Activated naive CD8-positive, alpha-beta T cell (primary cell): Measurements from ENCODE around the gene GPM6B.

ENCODE experiments used
- H3K27ac Mint-ChIP-seq: one replicate; pipeline ENCODE4 v1.8.0; 2021; ENCODE audit warnings: mixed read lengths
- H3K27me3 Mint-ChIP-seq: one replicate; pipeline ENCODE4 v1.8.0; 2021; ENCODE audit warnings: mixed read lengths
- H3K36me3 Mint-ChIP-seq: one replicate; pipeline ENCODE4 v1.8.0; 2021; ENCODE audit warnings: mixed read lengths
- H3K4me1 Mint-ChIP-seq: one replicate; pipeline ENCODE4 v1.8.0; 2021; ENCODE audit warnings: low read depth, mixed read lengths
- H3K4me3 Mint-ChIP-seq: one replicate; pipeline ENCODE4 v1.8.0; 2021; ENCODE audit warnings: mild to moderate bottlenecking, mixed read lengths
- H3K9me3 Mint-ChIP-seq: one replicate; pipeline ENCODE4 v1.8.0; 2021; ENCODE audit warnings: low read depth, mixed read lengths

GPM6B gene

DNA sequence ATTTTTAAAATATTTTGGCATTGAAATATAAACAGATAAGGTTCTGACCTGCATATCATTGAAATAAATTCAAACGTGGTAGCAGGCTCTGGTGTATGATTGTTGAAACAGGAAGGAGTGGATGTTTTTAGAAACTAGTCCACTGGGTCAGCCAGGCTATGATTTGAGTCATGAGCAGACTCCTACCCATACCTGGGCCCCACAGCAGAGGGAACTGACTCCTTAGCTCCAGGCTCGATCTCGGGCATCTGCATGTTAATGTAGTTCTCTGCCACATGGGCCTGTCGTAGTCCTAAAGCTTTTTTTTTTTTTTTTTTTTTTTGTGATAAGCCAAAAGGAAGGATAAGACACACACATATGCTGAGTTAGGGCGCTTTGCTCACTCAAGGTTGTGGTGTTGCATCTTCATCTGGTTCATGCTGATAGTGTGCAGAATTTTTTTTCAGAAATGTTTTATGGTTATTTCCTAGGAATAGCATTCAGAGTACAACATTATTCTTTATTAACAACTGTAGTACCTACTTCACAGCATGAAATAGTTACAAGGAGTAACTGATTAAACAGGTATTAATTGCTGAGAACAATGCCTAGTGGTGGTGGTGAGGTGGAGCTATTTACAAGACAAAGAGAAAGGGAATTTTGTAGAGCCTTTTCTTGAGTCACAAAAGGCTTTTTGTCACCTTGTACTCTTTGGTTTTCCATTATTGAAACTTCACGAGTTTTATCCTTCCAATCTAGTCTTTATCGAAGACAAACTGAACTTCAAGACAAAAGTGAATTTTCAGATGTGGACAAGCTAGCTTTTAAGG lies 55.1 kb downstream of the GPM6B start:
- no peak overlapping the region for H3K27ac Mint-ChIP-seq
- H3K4me3 Mint-ChIP-seq = no peak overlapping the region
- peaks cover 8% of the 10 kb centered on the region for H3K36me3 Mint-ChIP-seq
- H3K4me1 Mint-ChIP-seq = peaks cover 2% of the 10 kb centered on the region
- no peaks in the 10 kb centered on the region for H3K9me3 Mint-ChIP-seq
- H3K27me3 Mint-ChIP-seq = no peaks in the 10 kb centered on the region

DNA sequence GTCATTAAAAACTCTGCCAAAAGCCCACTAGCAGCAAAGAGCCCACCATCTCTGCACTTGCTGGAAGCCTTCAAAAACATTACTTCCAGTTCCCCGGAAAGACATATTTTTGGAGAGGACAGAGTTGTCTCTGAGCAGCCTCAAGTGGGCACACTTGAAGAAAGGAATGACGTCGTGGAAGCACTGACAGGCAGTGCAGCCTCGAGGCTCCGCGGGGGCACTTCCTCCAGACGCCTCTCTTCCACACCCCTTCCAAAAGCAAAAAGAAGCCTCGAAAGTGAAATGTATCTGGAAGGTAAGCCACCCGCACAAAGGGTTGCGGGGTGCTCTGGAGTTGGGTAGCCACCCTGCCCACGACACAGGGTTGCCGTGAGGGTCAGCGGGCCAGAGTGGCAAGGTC lies 56.5 kb downstream of the GPM6B start:
- peaks cover 8% of the 10 kb centered on the region for H3K36me3 Mint-ChIP-seq
- no peak overlapping the region for H3K27ac Mint-ChIP-seq
- H3K9me3 Mint-ChIP-seq = no peaks in the 10 kb centered on the region
- H3K4me1 Mint-ChIP-seq = peaks cover 2% of the 10 kb centered on the region
- no peaks in the 10 kb centered on the region for H3K27me3 Mint-ChIP-seq
- no peak overlapping the region for H3K4me3 Mint-ChIP-seq

DNA sequence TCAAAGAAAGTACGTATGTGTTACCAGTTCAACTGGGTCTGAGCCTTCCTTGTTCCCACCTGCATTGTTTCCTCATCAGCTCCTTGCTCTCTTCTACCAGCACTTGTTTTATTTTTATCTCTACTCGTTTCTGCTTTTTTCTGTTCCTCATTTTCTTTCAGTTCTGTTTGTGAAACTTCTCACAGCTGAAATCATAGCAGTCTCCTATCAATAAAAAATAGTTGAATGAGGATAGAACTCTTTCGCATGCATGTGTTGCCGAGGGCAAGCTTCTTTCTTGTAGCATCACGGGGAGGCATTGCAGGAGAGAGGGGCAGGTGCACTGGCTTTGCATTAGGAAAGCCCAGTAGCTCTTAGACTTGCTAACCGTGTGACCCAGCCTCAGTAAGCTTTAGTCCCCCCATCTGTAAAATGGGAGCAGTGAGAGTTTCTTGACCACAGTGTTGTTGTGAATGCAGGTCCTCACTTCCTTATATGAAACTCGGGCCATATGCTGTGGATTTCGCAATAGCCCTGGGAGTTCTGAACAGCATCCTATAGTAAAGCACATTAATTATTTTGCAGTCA lies 57.7 kb downstream of the GPM6B start:
- H3K36me3 Mint-ChIP-seq = peaks cover 8% of the 10 kb centered on the region
- peak overlapping the region; percentile 22 for H3K27ac Mint-ChIP-seq
- H3K27me3 Mint-ChIP-seq = no peaks in the 10 kb centered on the region
- H3K4me1 Mint-ChIP-seq = peaks cover 11% of the 10 kb centered on the region
- no peak overlapping the region for H3K4me3 Mint-ChIP-seq
- H3K9me3 Mint-ChIP-seq = no peaks in the 10 kb centered on the region

DNA sequence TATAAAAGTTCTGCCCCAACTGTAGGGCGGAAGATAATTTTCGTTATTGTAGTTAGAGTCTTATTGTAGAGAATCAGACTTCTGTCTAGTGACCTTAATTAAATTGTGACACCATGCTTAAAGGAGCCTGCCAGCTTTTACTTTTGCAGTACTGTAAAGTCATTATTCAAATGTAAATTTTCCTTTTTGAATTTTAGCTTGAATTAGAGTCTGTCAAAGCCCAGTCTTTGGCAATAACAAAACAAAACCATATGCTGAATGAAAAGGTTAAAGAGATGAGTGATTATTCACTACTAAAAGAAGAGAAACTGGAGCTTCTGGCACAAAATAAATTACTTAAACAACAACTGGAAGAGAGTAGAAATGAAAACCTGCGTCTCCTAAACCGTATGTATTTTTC lies 60.5 kb downstream of the GPM6B start:
- Mint-ChIP-seq H3K36me3 (peaks cover 8% of the 10 kb centered on the region), H3K4me1 (peaks cover 19% of the 10 kb centered on the region), H3K4me3 (no peak overlapping the region), H3K27me3 (no peaks in the 10 kb centered on the region), H3K27ac (no peak overlapping the region), H3K9me3 (no peaks in the 10 kb centered on the region)

DNA sequence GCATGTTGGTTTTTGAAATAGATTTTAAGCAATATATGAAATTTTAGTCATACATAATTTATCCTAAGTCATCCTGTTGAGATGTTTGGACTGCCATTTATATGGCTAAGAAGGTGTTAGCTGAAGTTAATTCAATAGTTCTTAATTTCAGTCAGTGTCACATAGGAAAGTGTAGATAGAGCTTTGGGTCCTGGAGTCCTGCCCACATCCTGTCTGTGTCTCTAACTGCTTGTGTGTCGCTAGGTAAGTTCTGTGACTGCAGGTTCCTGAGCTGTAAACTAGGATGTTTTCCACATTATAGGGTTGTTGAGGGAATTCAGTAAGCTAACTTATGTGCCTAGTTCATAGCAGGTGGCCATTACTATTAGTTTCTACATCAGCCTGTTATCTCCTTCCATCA lies 61.6 kb downstream of the GPM6B start:
- H3K27me3 Mint-ChIP-seq = no peaks in the 10 kb centered on the region
- H3K36me3 Mint-ChIP-seq = peaks cover 5% of the 10 kb centered on the region
- H3K27ac Mint-ChIP-seq = peak overlapping the region; percentile 22
- H3K4me1 Mint-ChIP-seq = peaks cover 20% of the 10 kb centered on the region
- no peaks in the 10 kb centered on the region for H3K9me3 Mint-ChIP-seq
- H3K4me3 Mint-ChIP-seq = no peak overlapping the region

DNA sequence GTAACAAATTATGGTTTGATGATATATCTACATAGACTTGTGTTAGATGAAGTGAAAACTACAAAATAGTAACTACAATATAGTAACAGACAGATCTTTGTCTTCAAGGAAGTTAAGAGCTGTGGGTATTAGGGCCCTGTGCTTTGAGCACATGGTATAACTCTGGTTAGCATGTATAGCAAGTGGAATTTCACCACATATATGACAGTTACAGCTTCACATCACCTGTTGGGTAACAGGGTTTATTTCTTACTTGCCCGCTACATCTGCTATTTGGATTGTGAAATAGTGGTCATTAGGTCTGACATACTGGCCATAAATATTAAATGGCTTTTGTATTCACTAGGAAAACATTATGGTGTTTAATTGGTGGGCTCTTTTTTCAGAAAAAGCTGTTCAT lies 62.1 kb downstream of the GPM6B start:
- no peaks in the 10 kb centered on the region for H3K9me3 Mint-ChIP-seq
- H3K4me3 Mint-ChIP-seq = no peak overlapping the region
- H3K36me3 Mint-ChIP-seq = peaks cover 5% of the 10 kb centered on the region
- peak overlapping the region; percentile 22 for H3K27ac Mint-ChIP-seq
- peaks cover 25% of the 10 kb centered on the region for H3K4me1 Mint-ChIP-seq
- H3K27me3 Mint-ChIP-seq = no peaks in the 10 kb centered on the region

DNA sequence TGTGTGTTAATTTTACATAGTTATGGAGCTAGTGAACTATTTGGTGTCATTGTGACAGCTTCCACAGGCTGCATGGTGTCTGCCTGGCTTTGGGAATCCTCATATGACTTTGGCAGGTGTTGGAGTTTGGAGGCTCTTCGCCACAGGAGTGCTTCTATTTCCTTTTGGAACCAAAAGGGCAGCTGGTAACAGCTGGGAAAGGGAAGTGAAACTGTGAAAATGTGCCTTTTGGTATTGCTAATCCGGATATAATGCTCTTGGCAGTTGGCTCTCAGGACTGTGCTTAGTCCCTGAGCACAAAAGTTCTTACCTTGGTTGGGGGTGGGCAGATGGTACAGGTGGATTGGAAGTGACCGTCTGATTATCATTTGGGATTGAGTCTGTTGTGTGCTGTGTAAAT lies 64.2 kb downstream of the GPM6B start:
- Mint-ChIP-seq H3K36me3 (peaks cover 2% of the 10 kb centered on the region), H3K9me3 (no peaks in the 10 kb centered on the region), H3K27ac (peak overlapping the region; percentile 61), H3K27me3 (no peaks in the 10 kb centered on the region), H3K4me3 (no peak overlapping the region), H3K4me1 (peaks cover 25% of the 10 kb centered on the region)

DNA sequence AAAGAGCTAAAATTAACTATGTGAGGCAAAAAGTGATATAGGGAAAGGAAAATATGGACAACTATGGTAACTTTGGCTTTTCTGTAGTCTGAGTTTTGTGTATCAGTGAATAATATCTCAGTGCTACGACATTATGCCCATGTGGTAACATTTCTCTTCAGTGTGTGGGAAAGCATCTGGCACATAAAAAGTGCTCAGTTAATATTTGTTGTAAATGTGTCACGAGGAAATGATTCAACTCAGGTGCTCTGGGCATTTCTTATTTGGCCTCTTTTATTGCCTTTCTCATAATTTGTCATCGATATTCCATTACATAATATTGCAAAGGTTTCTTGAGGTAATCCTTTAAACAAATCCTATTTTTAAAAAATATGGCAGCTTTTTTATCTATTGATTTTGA lies 64.8 kb downstream of the GPM6B start:
- Mint-ChIP-seq H3K27me3 (no peaks in the 10 kb centered on the region), H3K4me1 (peaks cover 25% of the 10 kb centered on the region), H3K9me3 (no peaks in the 10 kb centered on the region), H3K36me3 (peaks cover 2% of the 10 kb centered on the region), H3K27ac (no peak overlapping the region), H3K4me3 (no peak overlapping the region)

DNA sequence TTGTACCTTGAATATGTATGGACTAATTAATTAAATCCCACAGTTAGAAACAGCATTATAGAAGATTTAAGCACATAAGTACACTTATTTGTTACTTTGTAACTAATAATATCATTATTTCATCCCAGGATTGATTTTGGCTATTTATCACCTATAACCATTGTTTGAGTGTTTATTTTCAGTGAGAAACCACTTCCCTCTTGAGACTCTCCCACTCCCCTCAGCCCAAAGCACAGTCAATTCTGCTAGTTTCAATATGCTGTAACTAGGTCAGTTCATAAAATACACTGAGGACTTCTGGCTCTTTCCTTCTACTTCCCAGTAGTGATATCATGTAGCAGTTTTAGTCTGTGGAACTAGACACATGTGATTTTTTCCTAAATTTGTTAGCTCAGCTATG lies 66.1 kb downstream of the GPM6B start:
- peak overlapping the region; percentile 79 for H3K27ac Mint-ChIP-seq
- H3K9me3 Mint-ChIP-seq = no peaks in the 10 kb centered on the region
- H3K27me3 Mint-ChIP-seq = no peaks in the 10 kb centered on the region
- H3K36me3 Mint-ChIP-seq = no peaks in the 10 kb centered on the region
- H3K4me3 Mint-ChIP-seq = no peak overlapping the region
- H3K4me1 Mint-ChIP-seq = peaks cover 30% of the 10 kb centered on the region

DNA sequence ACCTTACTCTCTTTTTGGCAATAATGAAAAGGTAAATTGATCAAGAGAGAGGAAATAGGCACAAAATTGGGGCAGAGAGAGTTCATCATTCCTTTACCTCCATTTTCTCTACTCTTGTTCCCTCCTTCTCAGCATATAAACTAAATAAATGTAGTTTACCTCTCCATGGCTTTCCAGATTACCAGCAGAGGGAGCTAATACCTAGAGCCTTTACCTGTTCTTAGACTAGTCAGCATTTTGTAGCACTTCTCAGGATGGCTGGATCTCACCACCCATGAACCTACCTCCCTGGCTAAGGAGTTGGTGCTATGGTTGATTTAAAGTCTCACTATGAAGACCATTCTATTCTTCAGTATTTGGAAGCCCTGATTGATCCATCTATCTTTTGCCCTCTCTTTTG lies 66.7 kb downstream of the GPM6B start:
- Mint-ChIP-seq H3K27me3 (no peaks in the 10 kb centered on the region), H3K9me3 (no peaks in the 10 kb centered on the region), H3K4me3 (no peak overlapping the region), H3K27ac (peak overlapping the region; percentile 41), H3K36me3 (no peaks in the 10 kb centered on the region), H3K4me1 (peaks cover 25% of the 10 kb centered on the region)

DNA sequence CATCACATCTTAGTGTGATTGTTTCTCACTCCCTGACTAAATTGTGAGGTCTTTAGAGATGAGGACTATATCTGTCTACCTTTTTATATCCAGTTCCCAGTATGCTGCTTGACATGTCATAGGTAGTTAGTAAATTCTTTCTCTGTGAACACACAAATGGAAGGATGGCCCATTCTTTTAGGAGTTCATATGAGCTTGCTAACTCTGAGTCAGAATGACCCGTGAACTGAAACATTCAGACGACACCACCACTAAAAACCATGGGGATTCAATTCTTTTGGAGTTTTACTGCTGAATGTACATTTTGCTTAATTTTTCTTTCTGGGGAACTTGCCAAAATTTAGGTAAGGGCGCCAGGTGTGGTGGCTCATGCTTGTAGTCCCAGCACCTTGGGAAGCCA lies 68.4 kb downstream of the GPM6B start:
- Mint-ChIP-seq H3K9me3 (no peaks in the 10 kb centered on the region), H3K4me1 (peaks cover 22% of the 10 kb centered on the region), H3K4me3 (no peak overlapping the region), H3K27me3 (no peaks in the 10 kb centered on the region), H3K36me3 (no peaks in the 10 kb centered on the region), H3K27ac (peak overlapping the region; percentile 78)

DNA sequence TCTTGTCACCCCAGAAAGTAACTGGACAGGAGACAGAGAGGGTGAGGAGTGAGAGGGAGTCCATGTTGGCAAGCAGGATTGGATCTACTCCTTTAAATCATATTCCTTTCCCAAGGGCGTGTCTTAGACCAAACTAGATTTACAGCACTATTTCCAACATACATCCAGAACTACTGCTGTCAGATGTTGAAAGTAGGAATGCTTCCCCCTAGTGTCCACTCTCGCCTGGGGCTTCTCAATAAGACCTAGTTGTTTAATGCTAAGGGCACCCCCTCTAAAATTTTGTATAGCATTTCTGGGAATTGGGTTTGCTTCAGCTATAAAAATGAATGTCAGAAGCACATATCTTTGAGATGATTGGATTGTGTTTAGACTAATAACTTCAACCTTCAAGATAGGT lies 69.1 kb downstream of the GPM6B start:
- peaks cover 23% of the 10 kb centered on the region for H3K4me1 Mint-ChIP-seq
- H3K36me3 Mint-ChIP-seq = no peaks in the 10 kb centered on the region
- no peaks in the 10 kb centered on the region for H3K27me3 Mint-ChIP-seq
- H3K9me3 Mint-ChIP-seq = no peaks in the 10 kb centered on the region
- peak overlapping the region; percentile 78 for H3K27ac Mint-ChIP-seq
- H3K4me3 Mint-ChIP-seq = no peak overlapping the region

DNA sequence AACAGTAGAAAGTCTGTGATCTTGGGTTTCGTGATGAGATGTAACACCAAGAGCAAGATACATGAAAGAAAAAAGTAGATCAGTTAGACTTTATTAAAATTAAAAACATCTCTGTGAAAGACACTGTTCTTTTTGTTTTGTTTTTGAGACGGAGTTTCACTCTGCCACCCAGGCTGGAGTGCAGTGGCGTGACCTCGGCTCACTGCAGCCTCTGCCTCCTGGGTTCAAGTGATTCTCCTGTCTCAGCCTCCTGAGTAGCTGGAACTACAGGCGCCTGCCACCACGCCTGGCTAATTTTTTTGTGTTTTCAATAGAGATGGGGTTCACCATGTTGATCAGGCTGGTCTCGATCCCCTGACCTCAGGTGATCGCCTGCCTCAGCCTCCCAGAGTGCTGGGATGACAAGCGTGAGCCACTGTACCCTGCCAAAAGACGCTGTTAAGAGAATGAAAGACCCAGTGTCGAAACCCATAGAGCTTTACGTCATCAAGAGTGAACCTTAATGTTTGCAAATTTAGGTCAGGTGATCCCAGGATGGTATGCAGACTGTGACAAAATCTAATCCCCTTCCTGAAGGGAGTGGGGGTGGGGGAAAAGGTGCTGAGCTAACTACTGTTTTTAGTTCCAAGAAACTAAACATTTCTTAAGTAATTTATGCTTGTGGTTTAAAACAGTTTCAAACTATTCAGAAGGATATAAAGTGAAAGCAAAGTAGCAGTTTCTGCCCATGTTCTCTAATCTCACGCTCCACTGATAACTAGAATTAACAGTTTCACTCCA lies 74.3 kb downstream of the GPM6B start:
- H3K27ac Mint-ChIP-seq = peak overlapping the region; percentile 77
- no peaks in the 10 kb centered on the region for H3K36me3 Mint-ChIP-seq
- H3K9me3 Mint-ChIP-seq = no peaks in the 10 kb centered on the region
- H3K4me1 Mint-ChIP-seq = peaks cover 25% of the 10 kb centered on the region
- no peaks in the 10 kb centered on the region for H3K27me3 Mint-ChIP-seq
- peak overlapping the region; percentile 38 for H3K4me3 Mint-ChIP-seq

DNA sequence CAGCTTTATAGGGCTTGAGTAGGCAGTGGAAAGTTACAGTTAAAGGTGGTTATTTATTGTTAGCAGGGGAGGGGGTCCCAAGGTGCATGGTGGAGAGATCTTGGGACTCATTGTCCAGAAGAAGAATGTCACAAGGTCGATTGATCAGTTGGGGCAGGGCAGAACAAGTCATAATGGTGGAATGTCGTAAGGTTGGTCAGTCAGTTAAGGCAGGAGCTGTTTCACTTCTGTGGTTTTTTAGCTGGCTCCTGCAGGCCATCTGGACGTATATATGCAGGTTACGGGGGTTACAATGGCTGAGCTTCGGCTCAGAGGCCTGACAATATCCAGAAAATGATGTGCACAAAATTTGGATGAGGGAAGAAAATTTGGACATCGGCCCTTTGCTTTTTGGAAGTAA lies 75.2 kb downstream of the GPM6B start:
- Mint-ChIP-seq H3K36me3 (no peaks in the 10 kb centered on the region), H3K4me3 (peak overlapping the region; percentile 44), H3K4me1 (peaks cover 29% of the 10 kb centered on the region), H3K27ac (peak overlapping the region; percentile 77), H3K27me3 (no peaks in the 10 kb centered on the region), H3K9me3 (no peaks in the 10 kb centered on the region)
